A549 (cell line): Measurements from ENCODE around the gene NARS2. TPM values are rescaled to one million over a fixed set of nuclear protein-coding genes. Genes with fewer than 3 reads are reported as not detected.

Experiments
- ATAC-seq, 2 experiments: fragments of 200-7000 bp in 1 of 2; fragments of >200 bp in 1 of 2; cut with Nextera tagmentation in 1 of 2; cut with Tn5 transposase in 1 of 2; 3 replicates each; pipeline versions ENCODE4 v1.8.0 to v1.9.1; 2018 to 2020; ENCODE audit warnings: mild to moderate bottlenecking in 1 of 2, moderate library complexity in 1 of 2
- CTCF ChIA-PET: fragments of 300-600 bp; sonication (Branson Sonifier 250); formaldehyde crosslinking; extraction: SDS; loops from one replicate; lab custom pipeline; 2021; ENCODE audit warnings: antibody characterized with exemption, inconsistent platforms; lab: Yijun Ruan, JAX
- POLR2A ChIA-PET: fragments of 350-600 bp; formaldehyde crosslinking; extraction: SDS; loops from one replicate; lab custom pipeline; 2021; ENCODE audit warnings: antibody characterized with exemption, inconsistent platforms; lab: Yijun Ruan, JAX
- DNase-seq, 2 experiments: peaks; one replicate each; pipeline versions ENCODE4 v3.0.0 to v3.0.0-alpha.2; 2011 to 2016; ENCODE audit warnings: low read depth in 1 of 2, low spot score in 1 of 2
- FAIRE-seq: peaks from 2 replicates; lab custom pipeline; 2011; peaks lifted over from hg19 to GRCh38; lab: Jason Lieb, UNC
- H3K27ac ChIP-seq, 2 experiments: fragments of >200 bp; sonication (Bioruptor Twin); formaldehyde crosslinking; 3 replicates each; pipeline ENCODE4 v1.5.1; 2016 to 2017
- H3K4me1 ChIP-seq: fragments of >200 bp; sonication (Bioruptor Twin); formaldehyde crosslinking; 3 replicates; pipeline ENCODE4 v1.6.1; 2016
- H3K4me2 ChIP-seq: fragments of >200 bp; sonication (Bioruptor Twin); formaldehyde crosslinking; 3 replicates; pipeline ENCODE4 v1.6.1; 2016
- H3K4me3 ChIP-seq: fragments of >200 bp; sonication (Bioruptor Twin); formaldehyde crosslinking; 3 replicates; pipeline ENCODE4 v1.5.1; 2016
- H3K9me3 ChIP-seq: fragments of >200 bp; sonication (Bioruptor Twin); formaldehyde crosslinking; 3 replicates; pipeline ENCODE4 v1.6.1; 2016
- CEBPB ChIP-seq, 2 experiments: fragments of >200 bp in 1 of 2; sonication (Bioruptor Twin) in 1 of 2; formaldehyde crosslinking in 1 of 2; IDR thresholded peaks; 2 replicates each; pipeline ENCODE4 v1.6.1; 2012 to 2016
- CHD2 ChIP-seq: fragments of 150-350 bp; IDR thresholded peaks from 2 replicates; pipeline ENCODE4 v1.6.1; 2014; ENCODE audit warnings: low read length; ENCODE audit not compliant: partially characterized antibody
- CHD4 ChIP-seq: fragments of 200-600 bp; sonication (generic); IDR thresholded peaks from 2 replicates; pipeline ENCODE4 v1.6.1; 2016; ENCODE audit warnings: antibody characterized with exemption, mild to moderate bottlenecking, borderline replicate concordance
- EHF ChIP-seq: fragments of 250-450 bp; sonication (Bioruptor Pico); IDR thresholded peaks from 2 replicates; pipeline ENCODE4 v1.5.0; 2020; ENCODE audit warnings: mild to moderate bottlenecking
- FOSB ChIP-seq: fragments of 250-450 bp; sonication (Bioruptor Pico); IDR thresholded peaks from 2 replicates; pipeline ENCODE4 v1.5.0; 2020; ENCODE audit warnings: mild to moderate bottlenecking, moderate library complexity
- FOSL2 ChIP-seq, 2 experiments: fragments of 450-650 bp in 1 of 2; fragments of >200 bp in 1 of 2; sonication (Bioruptor Twin) in 1 of 2; formaldehyde crosslinking; IDR thresholded peaks; 2 replicates each; pipeline versions ENCODE4 v1.5.0 to v1.6.1; 2016 to 2020; ENCODE audit warnings: mild to moderate bottlenecking in 1 of 2, moderate library complexity in 1 of 2
- HOXB5 ChIP-seq: fragments of 250-450 bp; sonication (Bioruptor Pico); IDR thresholded peaks from 2 replicates; pipeline ENCODE4 v1.5.0; 2020; ENCODE audit warnings: mild to moderate bottlenecking, moderate library complexity
- JUN ChIP-seq, 2 experiments: fragments of >200 bp; sonication (Bioruptor Twin); formaldehyde crosslinking; IDR thresholded peaks; 2 replicates in 1 of 2; 3 replicates in 1 of 2; pipeline ENCODE4 v1.6.1; 2016 to 2017
- JUNB ChIP-seq: fragments of >200 bp; sonication (Bioruptor Twin); formaldehyde crosslinking; IDR thresholded peaks from 2 replicates; pipeline ENCODE4 v1.6.1; 2016
- NFE2L2 ChIP-seq: fragments of 150-350 bp; conservative IDR thresholded peaks from 2 replicates; pipeline ENCODE4 v1.6.1; 2014; ENCODE audit warnings: low read length
- NPAS2 ChIP-seq: fragments of 250-450 bp; sonication (Bioruptor Pico); IDR thresholded peaks from 2 replicates; pipeline ENCODE4 v1.8.0; 2022; ENCODE audit warnings: mild to moderate bottlenecking, moderate library complexity, borderline replicate concordance
- PHF8 ChIP-seq: fragments of 200-600 bp; sonication (generic); IDR thresholded peaks from 2 replicates; pipeline ENCODE4 v1.6.1; 2016; ENCODE audit warnings: low read depth, mild to moderate bottlenecking, antibody characterized with exemption, moderate library complexity, borderline replicate concordance
- POLR2A ChIP-seq: IDR thresholded peaks from 2 replicates; pipeline ENCODE4 v1.6.1; 2012; ENCODE audit warnings: mild to moderate bottlenecking, low read length
- RAD21 ChIP-seq, 2 experiments: fragments of >200 bp in 1 of 2; sonication (Bioruptor Twin) in 1 of 2; formaldehyde crosslinking in 1 of 2; IDR thresholded peaks in 1 of 2; conservative IDR thresholded peaks in 1 of 2; 2 replicates in 1 of 2; 3 replicates in 1 of 2; pipeline ENCODE4 v1.6.1; 2012 to 2018; ENCODE audit warnings: inconsistent platforms in 1 of 2
- RFX5 ChIP-seq: fragments of 450-650 bp; IDR thresholded peaks from 2 replicates; pipeline ENCODE4 v1.7.1; 2014; ENCODE audit warnings: antibody characterized with exemption, mild to moderate bottlenecking, moderate library complexity
- SREBF2 ChIP-seq: fragments of 450-650 bp; IDR thresholded peaks from 2 replicates; pipeline ENCODE4 v1.6.1; 2014; ENCODE audit warnings: mild to moderate bottlenecking, moderate library complexity
- WGBS: methylation state at CpG from one replicate; pipeline ENCODE4 v1.1.6; 2017; ENCODE audit errors: missing lambda C conversion rate; 5-methylcytosine and 5-hydroxymethylcytosine counted together
- polyA plus RNA-seq, 4 experiments: library from polyadenylated mRNA; depleted of rRNA in 3 of 4; stranded (reverse); fragments of >200 nt; fragmentation: RNase III in 1 of 4; extraction: RNeasy Plus Mini Kit Qiagen cat#74134 plus additional on column Dnase treatment in 1 of 4; gene quantifications; 2 replicates in 3 of 4; 3 replicates in 1 of 4; pipeline ENCODE4 v1.2.3, GENCODE V29; 2011 to 2017
- TF ChIP-seq, protein P1 (sequence below): fragments of >200 bp; sonication (Bioruptor Twin); formaldehyde crosslinking; IDR thresholded peaks from 2 replicates; pipeline ENCODE4 v1.6.1; 2016
- TF ChIP-seq, protein P2 (sequence below): fragments of 200-600 bp; sonication (generic); IDR thresholded peaks from 2 replicates; pipeline ENCODE4 v1.6.1; 2016; ENCODE audit warnings: antibody characterized with exemption, mild to moderate bottlenecking, moderate library complexity

Gene NARS2
- polyA plus RNA-seq, 2 of the 4 experiments (the other 2 are of a cell fraction), result 29.7 to 57.7 TPM

DNA sequence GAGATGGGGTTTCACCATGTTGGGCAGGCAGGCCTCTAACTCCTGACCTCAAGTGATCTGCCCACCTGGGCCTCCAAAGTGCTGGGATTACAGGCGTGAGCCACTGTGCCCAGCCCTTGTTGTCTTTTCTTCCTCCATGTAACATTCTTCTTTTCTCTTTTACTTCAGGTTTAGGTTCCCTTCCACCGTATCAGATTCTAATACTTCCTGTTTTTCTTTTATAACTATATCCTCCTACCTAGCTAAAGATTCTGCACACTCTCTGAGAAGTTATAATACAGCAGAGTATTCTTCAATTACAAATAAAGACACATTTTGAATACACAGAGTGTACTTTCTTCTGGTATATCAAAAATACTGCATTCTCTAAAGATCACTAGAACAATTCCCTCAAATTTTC is 123.8 kb downstream of the NARS2 start:
- Histone ChIP-seq H3K27ac (no peak overlapping the region), H3K4me2 (no peak overlapping the region), H3K4me3 (no peak overlapping the region), H3K9me3 (no peaks in the 10 kb centered on the region), H3K4me1 (no peaks in the 10 kb centered on the region)
- ChIA-PET CTCF (interaction anchor here (0.7 kb wide), 1 partner anchor 43 kb away, joined by 3 read pairs; no protein-coding TSS in a partner anchor), POLR2A (no interaction called here)
- no peak for ATAC-seq
- TF ChIP-seq CHD4, result no peak
- TF ChIP-seq CEBPB (IDR thresholded peaks at IDR 0.05), result no peak
- WGBS, result 88% methylated on average over 2 of the region's 2 CpGs
- DNase-seq, result no peak
- no peak for FAIRE-seq

DNA sequence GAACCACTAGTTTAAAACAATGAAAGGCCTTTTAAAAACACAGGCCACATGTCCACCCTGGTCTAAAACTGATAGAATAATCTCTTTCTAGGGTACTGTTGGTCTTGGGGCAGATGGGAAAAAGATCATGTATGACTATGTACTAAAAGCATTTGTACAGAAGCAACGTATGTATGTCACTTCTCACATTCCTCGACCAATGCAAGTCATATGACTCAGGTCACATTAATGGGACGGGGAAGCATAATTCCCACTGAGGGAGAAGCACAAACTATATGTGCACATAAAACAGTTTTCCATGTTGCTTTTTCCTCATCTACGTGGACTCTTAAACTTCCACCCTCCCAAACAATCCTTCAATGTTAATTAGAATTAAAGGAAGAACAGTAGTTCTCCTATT is 124.8 kb downstream of the NARS2 start:
- Histone ChIP-seq H3K4me3 (no peak overlapping the region), H3K4me2 (no peak overlapping the region), H3K27ac (no peak overlapping the region), H3K9me3 (no peaks in the 10 kb centered on the region), H3K4me1 (no peaks in the 10 kb centered on the region)
- ChIA-PET POLR2A (no interaction called here), CTCF (interaction anchor here (1.0 kb wide), 1 partner anchor 115 kb away, joined by 3 read pairs; no protein-coding TSS in a partner anchor)
- no peak for TF ChIP-seq NPAS2 (CRISPR knock-in tag)
- TF ChIP-seq JUN (IDR thresholded peaks at IDR 0.05), result no peak
- TF ChIP-seq, protein P1, sequence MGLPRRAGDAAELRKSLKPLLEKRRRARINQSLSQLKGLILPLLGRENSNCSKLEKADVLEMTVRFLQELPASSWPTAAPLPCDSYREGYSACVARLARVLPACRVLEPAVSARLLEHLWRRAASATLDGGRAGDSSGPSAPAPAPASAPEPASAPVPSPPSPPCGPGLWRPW, result no peak
- no peak for TF ChIP-seq SREBF2
- no peak for TF ChIP-seq POLR2A
- TF ChIP-seq FOSL2 (IDR thresholded peaks at IDR 0.05), result no peak
- TF ChIP-seq FOSL2 (CRISPR knock-in tag; IDR thresholded peaks at IDR 0.05), result no peak
- TF ChIP-seq CHD2, result no peak
- TF ChIP-seq, protein P2, sequence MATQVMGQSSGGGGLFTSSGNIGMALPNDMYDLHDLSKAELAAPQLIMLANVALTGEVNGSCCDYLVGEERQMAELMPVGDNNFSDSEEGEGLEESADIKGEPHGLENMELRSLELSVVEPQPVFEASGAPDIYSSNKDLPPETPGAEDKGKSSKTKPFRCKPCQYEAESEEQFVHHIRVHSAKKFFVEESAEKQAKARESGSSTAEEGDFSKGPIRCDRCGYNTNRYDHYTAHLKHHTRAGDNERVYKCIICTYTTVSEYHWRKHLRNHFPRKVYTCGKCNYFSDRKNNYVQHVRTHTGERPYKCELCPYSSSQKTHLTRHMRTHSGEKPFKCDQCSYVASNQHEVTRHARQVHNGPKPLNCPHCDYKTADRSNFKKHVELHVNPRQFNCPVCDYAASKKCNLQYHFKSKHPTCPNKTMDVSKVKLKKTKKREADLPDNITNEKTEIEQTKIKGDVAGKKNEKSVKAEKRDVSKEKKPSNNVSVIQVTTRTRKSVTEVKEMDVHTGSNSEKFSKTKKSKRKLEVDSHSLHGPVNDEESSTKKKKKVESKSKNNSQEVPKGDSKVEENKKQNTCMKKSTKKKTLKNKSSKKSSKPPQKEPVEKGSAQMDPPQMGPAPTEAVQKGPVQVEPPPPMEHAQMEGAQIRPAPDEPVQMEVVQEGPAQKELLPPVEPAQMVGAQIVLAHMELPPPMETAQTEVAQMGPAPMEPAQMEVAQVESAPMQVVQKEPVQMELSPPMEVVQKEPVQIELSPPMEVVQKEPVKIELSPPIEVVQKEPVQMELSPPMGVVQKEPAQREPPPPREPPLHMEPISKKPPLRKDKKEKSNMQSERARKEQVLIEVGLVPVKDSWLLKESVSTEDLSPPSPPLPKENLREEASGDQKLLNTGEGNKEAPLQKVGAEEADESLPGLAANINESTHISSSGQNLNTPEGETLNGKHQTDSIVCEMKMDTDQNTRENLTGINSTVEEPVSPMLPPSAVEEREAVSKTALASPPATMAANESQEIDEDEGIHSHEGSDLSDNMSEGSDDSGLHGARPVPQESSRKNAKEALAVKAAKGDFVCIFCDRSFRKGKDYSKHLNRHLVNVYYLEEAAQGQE, result no peak
- no peak for TF ChIP-seq NFE2L2
- ATAC-seq (no peak), FAIRE-seq (no peak), DNase-seq (no peak)
- 88% methylated on average over 4 of the region's 4 CpGs for WGBS

DNA sequence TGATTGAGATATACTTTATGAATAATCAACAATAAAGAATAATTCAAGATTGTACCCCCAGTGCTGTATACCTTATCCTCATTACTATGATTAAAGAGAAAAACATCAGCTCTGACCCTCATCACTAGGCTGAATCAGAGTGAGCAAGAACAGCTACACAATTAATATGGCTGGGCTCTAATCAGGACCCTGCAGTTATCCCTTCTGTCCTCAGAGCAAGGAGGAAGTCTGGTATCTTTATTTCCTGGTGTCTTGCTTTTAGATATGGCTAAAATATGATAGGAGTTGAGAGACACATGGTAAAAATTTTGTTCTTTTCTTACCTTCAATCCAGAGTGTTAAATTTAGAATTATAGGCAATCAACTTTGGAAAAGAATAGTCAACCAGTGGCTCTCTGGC is 128.5 kb downstream of the NARS2 start:
- CTCF ChIA-PET, result interaction anchor here (0.7 to 1.7 kb wide), 2 partner anchors 14 to 118 kb away, joined by 3 to 5 read pairs; no protein-coding TSS in a partner anchor
- Histone ChIP-seq H3K27ac (no peak overlapping the region), H3K4me1 (no peaks in the 10 kb centered on the region), H3K4me2 (no peak overlapping the region), H3K9me3 (no peaks in the 10 kb centered on the region), H3K4me3 (no peak overlapping the region)
- FAIRE-seq (no peak), DNase-seq (no peak), ATAC-seq (no peak)
- POLR2A ChIA-PET, result no interaction called here
- no peak for TF ChIP-seq RAD21 (conservative IDR thresholded peaks at IDR 0.05 in 1 of 2, IDR thresholded peaks at IDR 0.05 in 1 of 2)

DNA sequence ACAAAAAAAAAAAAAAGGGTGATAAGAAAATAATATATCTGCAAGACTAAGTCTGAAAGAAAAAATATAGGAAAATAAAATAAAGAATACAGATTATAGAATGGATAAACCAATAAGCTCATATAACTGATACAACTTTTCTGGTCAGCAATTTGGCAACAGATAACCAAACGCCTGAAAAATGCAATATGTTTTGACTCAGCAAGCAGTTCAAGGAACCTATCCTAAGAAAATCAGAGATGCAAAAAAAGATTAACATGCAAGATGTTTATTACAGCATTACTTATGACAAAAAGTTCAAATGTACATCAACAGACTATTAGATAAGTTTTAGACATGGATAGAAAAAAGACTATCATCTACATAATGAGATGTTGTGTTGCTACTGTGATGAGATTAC is 129.9 kb downstream of the NARS2 start:
- no peak overlapping the region for H3K4me2 ChIP-seq
- no peak for FAIRE-seq
- no peak overlapping the region for H3K27ac ChIP-seq
- 91% methylated on average over 1 of the region's 1 CpG for WGBS
- CTCF ChIA-PET, result interaction anchor here (1.7 kb wide), 1 partner anchor 120 kb away, joined by 5 read pairs; no protein-coding TSS in a partner anchor
- H3K4me1 ChIP-seq, result no peaks in the 10 kb centered on the region
- TF ChIP-seq SREBF2, result no peak
- TF ChIP-seq HOXB5 (CRISPR knock-in tag), result no peak
- no peak for TF ChIP-seq FOSB (CRISPR knock-in tag)
- no peak for TF ChIP-seq JUNB
- no peak for TF ChIP-seq PHF8
- no peak for TF ChIP-seq EHF
- no peak for TF ChIP-seq RFX5
- H3K9me3 ChIP-seq, result no peaks in the 10 kb centered on the region
- ATAC-seq, result no peak
- DNase-seq, result no peak
- no peak overlapping the region for H3K4me3 ChIP-seq
- POLR2A ChIA-PET, result no interaction called here
